Body of pancreas (tissue), 4 donors: ENCODE measurements around the gene CAPN2.

Experiments
- CTCF ChIP-seq, 7 experiments: fragments of 450-650 bp in 4 of 7; fragments of 200-600 bp in 3 of 7; sonication (generic) in 3 of 7; IDR thresholded peaks; one replicate each; pipeline ENCODE4 v1.5.1; 2016 to 2019; ENCODE audit warnings: antibody characterized with exemption in 7 of 7
- POLR2A ChIP-seq, 3 donors: fragments of 450-650 bp; IDR thresholded peaks; one replicate each; pipeline ENCODE4 v1.6.1; 2016; ENCODE audit warnings: antibody characterized with exemption in 3 of 3, mild to moderate bottlenecking in 2 of 3

GRCh38 chr1:223720971-223721591 is 8.7 kb downstream of the CAPN2 start:
- no peak for TF ChIP-seq POLR2A (IDR thresholded peaks at IDR 0.05)
- no peak for TF ChIP-seq CTCF (IDR thresholded peaks at IDR 0.05)
